Sigmoid colon (tissue), 4 donors: ENCODE measurements around the gene PCDHGB4.

Experiments
- CTCF ChIP-seq, 4 experiments: fragments of 450-650 bp in 3 of 4; fragments of 200-600 bp in 1 of 4; IDR thresholded peaks; one replicate each; pipeline ENCODE4 v1.5.1; 2016 to 2019; ENCODE audit warnings: antibody characterized with exemption in 4 of 4, mild to moderate bottlenecking in 3 of 4, moderate library complexity in 2 of 4
- POLR2A ChIP-seq, 2 donors: fragments of 450-650 bp; IDR thresholded peaks; one replicate each; pipeline ENCODE4 v1.6.1; 2016; ENCODE audit warnings: antibody characterized with exemption in 2 of 2, mild to moderate bottlenecking in 2 of 2, moderate library complexity in 2 of 2
- POLR2AphosphoS5 ChIP-seq, 4 donors: sonication (generic); formaldehyde crosslinking; IDR thresholded peaks; one replicate each; pipeline ENCODE4 v1.6.1; 2017; ENCODE audit warnings: antibody characterized with exemption in 4 of 4

DNA sequence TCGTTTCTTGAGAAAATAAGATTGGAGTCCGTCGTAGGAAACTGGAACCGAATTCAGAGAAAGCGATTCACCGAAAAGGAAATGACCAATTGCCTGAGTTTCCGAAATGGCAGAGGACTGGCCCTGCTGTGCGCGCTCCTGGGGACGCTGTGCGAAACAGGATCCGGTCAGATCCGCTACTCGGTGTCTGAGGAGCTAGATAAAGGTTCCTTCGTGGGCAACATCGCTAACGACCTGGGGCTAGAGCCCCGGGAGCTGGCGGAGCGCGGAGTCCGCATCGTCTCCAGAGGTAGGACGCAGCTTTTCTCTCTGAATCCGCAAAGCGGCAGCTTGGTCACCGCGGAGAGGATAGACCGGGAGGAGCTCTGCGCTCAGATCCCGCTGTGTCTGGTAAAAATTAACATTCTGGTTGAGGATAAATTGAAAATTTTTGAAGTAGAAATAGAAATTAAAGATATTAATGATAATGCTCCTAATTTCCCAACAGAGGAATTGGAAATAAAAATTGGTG is 43.5 kb upstream of the PCDHGB4 start:
- no peak for TF ChIP-seq CTCF (IDR thresholded peaks at IDR 0.05)
- no peak for TF ChIP-seq POLR2A (IDR thresholded peaks at IDR 0.05)
- TF ChIP-seq POLR2AphosphoS5 (IDR thresholded peaks at IDR 0.05): no peak
